GM10266 (cell line): ENCODE results near the gene PDE6D.

Source experiments
- DNase-seq: peaks from one replicate; pipeline ENCODE4 v3.0.0; 2012; ENCODE audit errors: extremely low spot score
- TF ChIP-seq, protein P1 (sequence below): IDR thresholded peaks from 2 replicates; pipeline ENCODE4 v1.5.1; 2012; ENCODE audit warnings: mild to moderate bottlenecking, low read depth; ENCODE audit not compliant: control insufficient read depth, insufficient read depth; ENCODE audit errors: missing control alignments

Gene PDE6D

DNA sequence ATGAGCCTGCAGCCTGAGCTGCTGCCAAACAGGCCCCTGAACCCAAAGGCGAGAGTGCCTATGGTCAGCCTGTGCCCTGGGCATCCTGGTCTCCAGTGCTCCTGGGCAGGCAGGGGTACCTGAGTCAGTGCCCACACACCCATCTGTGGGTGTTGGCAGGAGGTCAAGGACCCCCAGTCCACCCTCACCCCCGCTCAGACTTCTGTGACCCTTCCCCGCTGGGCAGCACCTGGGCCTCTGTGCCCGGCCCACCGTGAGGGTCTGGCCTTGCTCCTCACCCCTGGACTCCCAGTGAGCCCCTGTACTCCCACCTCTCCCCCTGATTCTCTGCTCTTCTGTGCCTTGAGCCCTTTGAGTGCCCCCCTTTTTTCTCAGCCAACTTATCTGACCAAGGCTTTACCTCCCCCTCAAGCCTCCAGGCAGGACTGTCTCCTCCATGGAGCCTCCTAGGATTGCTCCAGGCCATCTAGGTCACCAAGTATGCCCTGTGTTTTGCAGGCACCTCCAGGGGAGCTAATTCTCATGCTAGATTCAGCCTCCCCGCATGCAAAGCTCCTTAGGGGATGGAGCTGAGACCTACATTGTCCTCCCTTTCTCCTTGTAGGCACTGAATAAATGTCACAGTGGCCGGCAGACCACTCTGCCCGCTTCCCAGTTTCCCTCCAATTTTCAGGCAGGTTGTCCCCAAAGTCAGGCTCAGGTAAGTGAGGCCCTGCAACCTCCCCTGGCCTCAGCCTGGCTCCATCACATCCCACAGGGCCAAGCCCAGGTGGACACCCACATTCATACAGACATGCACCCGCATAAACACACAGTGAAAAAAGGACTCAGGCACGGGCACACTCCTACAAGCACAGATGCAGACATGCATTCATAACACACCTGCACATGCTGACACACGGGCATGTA, 94.6 kb downstream of the PDE6D start:
- DNase-seq = no peak
- TF ChIP-seq, protein P1, sequence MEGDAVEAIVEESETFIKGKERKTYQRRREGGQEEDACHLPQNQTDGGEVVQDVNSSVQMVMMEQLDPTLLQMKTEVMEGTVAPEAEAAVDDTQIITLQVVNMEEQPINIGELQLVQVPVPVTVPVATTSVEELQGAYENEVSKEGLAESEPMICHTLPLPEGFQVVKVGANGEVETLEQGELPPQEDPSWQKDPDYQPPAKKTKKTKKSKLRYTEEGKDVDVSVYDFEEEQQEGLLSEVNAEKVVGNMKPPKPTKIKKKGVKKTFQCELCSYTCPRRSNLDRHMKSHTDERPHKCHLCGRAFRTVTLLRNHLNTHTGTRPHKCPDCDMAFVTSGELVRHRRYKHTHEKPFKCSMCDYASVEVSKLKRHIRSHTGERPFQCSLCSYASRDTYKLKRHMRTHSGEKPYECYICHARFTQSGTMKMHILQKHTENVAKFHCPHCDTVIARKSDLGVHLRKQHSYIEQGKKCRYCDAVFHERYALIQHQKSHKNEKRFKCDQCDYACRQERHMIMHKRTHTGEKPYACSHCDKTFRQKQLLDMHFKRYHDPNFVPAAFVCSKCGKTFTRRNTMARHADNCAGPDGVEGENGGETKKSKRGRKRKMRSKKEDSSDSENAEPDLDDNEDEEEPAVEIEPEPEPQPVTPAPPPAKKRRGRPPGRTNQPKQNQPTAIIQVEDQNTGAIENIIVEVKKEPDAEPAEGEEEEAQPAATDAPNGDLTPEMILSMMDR = no peak

DNA sequence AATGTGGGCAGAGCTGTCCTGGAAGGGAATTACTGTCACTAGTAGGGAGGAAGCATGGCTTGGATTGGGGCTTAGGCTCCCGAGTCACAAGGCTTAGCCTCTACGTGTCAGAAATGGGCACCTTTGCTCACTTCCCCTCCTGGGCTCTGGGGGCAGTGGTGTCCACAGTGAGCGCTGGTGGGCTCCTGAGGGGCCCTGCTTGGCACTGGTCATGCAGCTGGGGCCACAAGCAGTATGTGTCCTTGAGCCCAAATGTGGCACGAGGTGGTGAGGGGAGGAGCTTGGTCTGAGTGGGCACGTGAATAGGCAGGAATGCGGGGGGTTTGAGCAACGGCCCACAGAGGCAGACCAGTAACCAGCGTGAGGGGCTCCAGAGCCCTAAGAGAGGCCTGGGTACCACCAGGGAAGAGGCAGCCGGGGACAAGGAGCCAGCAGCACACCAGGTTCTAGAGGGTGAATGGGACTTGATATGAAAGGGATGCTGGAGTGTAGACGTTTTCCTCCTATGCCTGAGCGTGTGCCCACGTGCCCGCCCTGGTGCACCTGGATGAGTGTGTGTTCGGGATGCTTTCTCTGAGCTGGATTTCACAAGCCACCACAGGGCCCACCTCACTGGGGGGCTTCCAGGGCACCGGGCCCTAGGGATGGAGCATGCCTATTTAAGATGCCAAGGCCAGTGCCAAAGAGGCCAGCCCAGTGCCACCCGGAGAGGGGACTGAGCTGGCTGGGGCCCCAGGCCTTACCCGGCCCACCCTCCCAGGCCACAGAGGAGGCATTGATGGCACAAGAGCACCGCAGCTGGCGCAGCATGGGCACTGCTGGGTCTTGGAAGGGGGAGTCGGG, 95.5 kb downstream of the PDE6D start:
- TF ChIP-seq, protein P1 = peak; percentile 20
- DNase-seq = no peak

DNA sequence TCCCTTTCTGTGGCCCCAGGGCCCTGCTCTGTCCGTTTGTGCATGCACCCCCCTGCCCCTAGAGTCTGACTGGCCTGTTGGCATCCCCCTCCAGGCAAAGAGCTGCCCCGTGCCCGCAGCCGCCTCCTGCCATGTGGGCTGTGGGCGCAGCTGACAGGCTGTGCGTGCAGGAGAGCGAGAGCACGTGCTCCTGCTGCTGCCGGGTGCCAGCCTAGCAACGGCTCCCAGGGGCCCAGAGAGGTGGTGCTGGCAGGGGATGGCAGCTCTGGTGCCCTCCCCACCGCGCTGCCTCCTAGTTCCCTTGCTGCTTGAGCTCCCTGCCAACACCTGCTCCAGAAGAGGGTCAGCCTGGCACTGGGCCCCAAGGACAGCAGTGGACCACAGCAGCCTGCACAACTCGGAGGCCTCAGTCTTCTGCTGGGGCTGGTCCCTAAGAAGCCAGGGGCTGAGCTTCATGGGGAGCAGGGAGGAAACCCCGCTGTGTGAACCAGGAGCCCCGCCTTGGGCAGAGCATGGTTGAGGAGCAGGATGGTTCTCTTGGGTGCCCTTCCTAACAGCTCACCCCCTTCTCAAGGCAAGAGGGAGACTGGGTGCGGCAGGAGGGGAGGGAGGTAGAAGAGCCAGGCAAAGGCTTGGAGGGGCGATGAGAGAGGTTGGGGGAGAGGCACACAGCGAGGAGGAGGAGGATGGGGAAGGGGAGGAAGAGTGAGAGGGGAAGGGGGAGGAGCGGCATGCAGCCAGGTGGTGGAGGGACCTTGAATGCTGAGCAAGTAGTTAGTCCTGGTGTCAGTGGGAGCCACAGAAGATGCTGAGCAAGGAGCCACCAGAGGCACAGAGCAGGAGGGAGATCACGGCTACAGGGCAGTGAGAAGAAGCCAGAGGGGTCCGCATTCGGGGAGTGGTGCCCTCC, 96.5 kb downstream of the PDE6D start:
- TF ChIP-seq, protein P1 = no peak
- DNase-seq = no peak

DNA sequence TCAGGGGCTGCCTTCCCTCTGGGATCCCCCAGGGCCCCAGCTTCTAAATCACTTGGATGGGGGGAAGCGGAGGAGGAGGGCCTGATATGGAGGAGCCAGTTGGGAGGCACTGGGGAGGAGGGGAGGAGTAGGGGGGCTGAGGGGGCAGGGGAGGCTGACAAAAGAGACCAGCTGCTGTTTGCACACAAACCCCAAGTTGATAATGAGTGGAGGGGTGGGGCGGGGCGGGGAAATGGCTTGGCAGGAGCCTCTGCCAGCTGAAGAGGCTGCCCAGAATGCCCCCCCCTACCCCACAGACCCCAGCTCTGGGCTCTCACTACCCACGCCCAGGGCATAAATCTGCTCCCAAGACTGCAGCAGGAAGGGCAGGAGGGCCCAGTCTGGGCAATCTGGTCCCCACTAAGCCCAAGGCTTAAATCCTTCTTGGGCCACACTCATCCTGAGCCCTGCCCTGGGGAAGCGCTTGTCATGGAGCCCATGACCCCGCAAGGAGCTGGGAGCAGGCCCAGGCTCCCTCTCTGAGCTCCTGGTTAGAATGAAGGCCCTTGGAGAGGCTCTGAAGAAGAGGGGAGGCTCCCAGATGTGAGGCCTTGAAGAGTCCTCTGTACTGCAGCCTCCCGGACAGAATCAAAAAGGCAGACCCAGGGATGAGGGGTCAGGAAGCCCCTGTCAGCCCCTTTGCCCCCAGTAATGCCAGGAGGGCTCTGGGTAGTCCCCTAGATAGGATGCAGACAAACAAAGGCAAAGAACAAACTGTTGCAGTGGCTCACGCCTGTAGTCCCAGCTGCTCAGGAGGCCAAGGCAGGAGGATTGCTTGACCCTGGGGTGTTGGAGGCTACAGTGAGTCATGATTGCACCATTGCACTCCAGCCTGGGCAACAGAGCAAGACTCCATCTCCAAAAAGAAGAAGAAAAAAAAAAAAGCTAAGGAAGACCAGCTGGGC, 97.5 kb downstream of the PDE6D start:
- DNase-seq = no peak
- TF ChIP-seq, protein P1 = no peak

DNA sequence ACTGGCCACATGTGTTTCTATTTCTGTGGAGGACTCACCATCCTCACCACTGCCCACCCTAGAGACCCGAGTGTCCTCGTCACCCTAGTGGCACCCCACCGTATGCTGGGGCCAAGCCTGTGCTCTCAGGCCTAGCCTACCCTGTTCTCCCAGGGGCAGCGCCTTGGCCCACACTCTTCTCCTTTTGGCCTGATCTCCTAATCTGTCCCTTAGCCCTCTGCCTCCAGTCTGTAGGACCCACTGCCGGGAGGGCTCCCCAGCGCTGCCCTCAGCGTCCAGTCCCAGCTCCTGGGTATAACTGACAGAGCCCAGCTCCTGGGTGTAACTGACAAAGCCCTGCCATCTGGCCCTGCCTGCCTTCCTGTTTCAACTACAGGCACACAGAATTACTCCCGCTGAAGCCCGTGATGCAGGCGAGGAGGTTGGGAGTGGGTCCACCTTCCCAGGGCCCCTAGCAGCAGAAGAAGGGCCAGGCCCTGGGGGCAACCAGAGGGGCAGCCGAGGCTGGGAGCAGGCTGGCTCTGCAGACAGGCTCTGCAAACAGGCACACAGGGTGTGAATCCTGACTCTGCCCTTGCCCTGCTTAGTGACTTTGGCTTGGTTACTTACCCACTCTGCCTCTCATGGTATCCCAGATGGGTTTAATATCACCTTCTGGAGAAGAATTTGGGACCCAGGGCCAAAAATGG, 98.3 kb downstream of the PDE6D start:
- DNase-seq = no peak
- TF ChIP-seq, protein P1 = no peak
